HFF-Myc (cell line): ENCODE data around the gene GPATCH8.
"Not testable (repeated sequence)": the region's sequence is repeated elsewhere in the genome, so short reads cannot be mapped to it uniquely, and the experiment has no call there.

Source experiments
- DNase-seq: peaks from one replicate; pipeline ENCODE4 v3.0.0-alpha.2; 2011; ENCODE audit warnings: low read depth; ENCODE audit errors: extremely low read depth
- H3K4me3 ChIP-seq: replicated peaks from 2 replicates; pipeline ENCODE4 v1.5.1; 2011; ENCODE audit warnings: low read depth, mild to moderate bottlenecking, control low read depth, low read length
- TF ChIP-seq, protein P1 (sequence below): IDR thresholded peaks from 2 replicates; pipeline ENCODE4 v1.5.1; 2012; ENCODE audit warnings: mild to moderate bottlenecking, low read depth, low read length, control low read depth; ENCODE audit errors: missing control alignments

The GPATCH8 gene

GRCh38 chr17:44527102-44527501 lies 23.9 kb upstream of the GPATCH8 start:
- H3K4me3 ChIP-seq, result no peak overlapping the region
- TF ChIP-seq, protein P1, sequence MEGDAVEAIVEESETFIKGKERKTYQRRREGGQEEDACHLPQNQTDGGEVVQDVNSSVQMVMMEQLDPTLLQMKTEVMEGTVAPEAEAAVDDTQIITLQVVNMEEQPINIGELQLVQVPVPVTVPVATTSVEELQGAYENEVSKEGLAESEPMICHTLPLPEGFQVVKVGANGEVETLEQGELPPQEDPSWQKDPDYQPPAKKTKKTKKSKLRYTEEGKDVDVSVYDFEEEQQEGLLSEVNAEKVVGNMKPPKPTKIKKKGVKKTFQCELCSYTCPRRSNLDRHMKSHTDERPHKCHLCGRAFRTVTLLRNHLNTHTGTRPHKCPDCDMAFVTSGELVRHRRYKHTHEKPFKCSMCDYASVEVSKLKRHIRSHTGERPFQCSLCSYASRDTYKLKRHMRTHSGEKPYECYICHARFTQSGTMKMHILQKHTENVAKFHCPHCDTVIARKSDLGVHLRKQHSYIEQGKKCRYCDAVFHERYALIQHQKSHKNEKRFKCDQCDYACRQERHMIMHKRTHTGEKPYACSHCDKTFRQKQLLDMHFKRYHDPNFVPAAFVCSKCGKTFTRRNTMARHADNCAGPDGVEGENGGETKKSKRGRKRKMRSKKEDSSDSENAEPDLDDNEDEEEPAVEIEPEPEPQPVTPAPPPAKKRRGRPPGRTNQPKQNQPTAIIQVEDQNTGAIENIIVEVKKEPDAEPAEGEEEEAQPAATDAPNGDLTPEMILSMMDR, result no peak
- no peak for DNase-seq

DNA sequence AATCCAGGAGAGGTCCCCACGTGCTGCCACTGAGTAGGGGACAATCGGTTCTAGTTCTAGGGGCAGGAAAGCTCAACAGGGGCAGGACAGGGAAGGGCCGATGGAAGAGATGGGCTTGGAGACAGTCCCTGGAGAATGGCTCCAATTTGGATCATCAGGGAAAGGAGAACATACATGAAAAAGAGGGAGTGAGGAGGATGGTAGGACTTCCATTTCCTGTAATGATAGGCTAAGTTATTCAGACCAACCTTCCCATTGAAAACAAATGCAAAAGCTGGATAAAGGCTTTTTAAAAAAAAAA lies 20.4 kb upstream of the GPATCH8 start:
- no peak overlapping the region for H3K4me3 ChIP-seq
- DNase-seq, result no peak
- TF ChIP-seq, protein P1, result no peak

DNA sequence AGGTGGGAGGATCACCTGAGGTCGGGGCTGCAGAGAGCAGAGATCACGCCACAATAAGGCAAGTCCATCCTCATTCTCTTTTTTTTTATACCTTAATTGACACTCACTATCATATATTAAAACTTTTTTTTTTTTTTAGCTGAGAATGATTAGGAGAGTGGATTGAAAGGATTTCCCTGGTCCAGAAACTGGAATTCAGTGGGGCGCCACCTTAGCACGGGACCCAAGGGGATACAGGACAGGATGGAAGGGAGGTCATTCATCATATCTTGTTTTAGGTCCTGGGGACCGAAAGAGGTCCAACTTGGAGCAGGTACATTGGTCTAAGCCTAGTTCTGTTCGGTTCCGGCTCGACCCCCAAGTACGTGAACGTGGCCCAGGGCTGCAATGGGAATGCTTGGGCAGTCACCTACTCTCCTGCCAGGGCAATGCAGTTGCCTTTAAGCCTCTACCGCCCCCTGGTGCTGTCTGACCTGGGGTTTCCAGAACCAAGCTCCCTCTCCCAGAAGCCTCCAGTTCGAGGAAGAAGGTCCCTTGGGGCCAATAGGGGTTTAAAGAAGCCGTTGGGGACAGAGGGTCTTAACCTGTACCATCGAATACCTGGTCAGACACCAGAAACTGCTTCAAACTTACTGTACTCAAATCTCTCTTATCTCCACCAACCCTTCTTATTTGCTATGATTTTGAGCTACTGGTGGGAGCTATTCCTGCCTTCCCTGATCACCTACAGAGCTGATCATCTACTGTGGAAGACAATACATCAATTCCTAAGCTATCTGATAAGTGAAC lies 19.9 kb upstream of the GPATCH8 start:
- no peak overlapping the region for H3K4me3 ChIP-seq
- TF ChIP-seq, protein P1, result peak; percentile 71
- DNase-seq, result no peak

DNA sequence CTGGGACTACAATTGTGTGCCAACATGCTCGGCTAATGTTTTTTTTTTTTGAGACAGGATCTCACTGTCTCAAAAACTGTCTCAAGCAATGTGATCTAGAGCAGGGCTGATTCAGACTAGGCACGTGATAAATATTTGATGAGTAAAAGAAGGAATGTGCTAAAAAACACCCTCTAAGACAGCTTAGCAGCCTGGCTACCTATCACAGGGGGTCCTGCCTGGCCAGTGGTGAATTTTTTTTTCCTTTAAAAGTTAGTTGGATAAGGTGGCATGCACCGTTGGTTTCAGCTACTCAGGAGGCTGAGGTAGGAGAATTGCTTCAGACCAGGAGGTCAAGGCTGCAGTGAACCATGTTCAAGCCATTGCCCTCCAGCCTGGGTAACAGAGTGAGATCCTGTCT lies 14.8 kb upstream of the GPATCH8 start:
- TF ChIP-seq, protein P1, result no peak
- no peak for DNase-seq
- no peak overlapping the region for H3K4me3 ChIP-seq

DNA sequence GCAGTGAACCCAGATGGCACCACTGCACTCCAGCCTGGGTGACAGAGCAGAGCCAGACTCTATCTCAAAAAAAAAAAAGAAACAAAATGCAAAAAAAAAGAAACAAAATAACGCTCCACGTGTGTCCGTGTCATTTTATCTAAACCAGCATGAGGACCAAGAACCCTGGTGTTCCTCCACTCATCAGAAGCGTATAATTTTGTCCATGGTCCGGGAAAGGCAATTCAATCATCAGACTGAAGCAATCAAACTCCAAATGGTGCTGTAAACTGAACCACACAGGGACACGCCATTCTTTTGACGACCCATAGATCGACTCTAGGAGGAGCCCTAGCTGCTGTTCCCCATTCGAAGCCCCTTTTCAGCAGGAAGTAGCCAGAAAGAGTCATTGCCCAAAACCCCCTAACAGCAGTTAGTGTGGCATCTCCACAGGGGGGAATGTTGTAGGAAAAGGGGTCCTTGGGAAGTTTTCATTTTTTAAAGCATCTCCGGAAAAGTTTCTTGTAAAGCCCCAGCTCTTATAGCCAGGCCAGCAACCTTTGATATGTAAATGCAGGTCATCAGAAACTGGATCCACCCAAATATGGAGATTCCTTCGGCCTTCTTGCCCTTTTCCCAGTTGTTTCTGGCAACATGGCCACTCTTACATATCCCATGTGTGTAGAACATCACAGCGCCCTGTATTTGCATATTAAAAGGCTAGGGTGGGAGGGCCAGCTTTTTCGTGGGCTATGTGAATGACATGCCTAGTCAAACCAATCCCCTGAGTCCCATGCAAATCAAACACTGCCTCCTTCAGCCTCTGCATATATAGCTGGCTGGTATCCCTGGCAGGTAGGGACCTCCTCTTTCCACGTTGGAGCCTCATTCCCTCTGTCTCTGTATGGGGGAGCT lies 8.3 kb upstream of the GPATCH8 start:
- not testable (repeated sequence) for DNase-seq, H3K4me3 ChIP-seq

DNA sequence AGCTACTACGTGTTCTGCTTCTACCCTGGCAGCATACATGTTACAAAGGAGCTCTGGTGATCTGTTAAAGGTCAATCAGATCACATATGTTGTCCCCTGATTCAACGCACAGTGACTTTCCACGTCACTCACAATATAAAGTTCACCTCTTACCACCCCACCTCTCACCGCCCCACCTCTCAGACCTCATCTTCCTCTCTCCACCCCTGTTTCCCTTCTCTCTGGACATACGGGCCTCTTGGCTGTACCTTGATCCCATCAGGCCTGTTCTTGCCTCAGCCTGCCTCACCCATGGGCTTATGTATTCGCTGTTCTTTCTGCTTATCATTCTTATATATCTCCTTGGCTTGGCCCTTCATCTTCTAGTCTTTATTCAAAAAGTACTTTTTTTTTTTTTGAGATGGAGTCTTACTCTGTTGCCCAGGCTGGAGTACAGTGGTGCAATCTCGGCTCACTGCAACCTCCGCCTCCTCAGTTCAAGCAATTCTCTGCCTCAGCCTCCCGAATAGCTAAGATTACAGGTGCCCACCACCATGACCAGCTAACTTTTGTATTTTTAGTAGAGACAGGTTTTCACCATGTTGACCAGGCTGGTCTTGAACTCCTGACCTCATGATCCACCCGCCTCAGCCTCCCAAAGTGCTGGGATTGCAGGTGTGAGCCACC lies 3.9 kb upstream of the GPATCH8 start:
- DNase-seq, H3K4me3 ChIP-seq: not testable (repeated sequence)

DNA sequence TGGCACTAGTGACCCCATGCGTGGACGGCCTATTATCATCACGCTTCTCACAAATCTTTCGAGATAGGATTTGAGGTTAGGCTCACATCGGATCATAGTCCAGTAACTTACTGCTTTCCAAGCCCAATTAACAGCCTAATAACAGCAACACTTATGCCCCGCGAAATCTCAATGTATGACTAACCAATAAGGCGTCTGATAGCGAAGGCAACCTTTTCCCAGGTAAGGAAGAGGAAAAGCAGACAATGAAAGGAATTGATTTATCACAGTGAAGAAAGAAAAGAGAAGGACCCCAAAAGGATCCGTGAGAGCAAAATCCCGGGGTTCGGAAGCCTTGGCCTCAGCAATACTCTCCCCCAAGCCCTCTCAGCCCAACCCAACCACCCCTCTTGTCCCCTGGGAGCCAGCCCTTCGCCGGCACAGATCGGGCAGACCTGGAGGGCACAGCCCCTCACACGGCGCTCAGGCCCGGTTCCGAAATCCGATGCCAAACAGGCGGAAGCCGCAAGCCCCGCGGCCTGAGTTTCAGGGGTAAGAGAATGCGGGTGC lies 534 bp downstream of the GPATCH8 start:
- DNase-seq, result no peak
- TF ChIP-seq, protein P1, result no peak
- H3K4me3 ChIP-seq, result peak overlapping the region; percentile 67
